HG03139 (cell line): Measurements from ENCODE around the gene RHOT2.
"Not testable (repeated sequence)": the region's sequence is repeated elsewhere in the genome, so short reads cannot be mapped to it uniquely, and the experiment has no call there.

Experiments used
- ATAC-seq: cut with Tn5 transposase; IDR thresholded peaks from one replicate; pipeline ENCODE4 v1.9.1; 2021; ENCODE audit not compliant: unreplicated experiment

Gene RHOT2

DNA sequence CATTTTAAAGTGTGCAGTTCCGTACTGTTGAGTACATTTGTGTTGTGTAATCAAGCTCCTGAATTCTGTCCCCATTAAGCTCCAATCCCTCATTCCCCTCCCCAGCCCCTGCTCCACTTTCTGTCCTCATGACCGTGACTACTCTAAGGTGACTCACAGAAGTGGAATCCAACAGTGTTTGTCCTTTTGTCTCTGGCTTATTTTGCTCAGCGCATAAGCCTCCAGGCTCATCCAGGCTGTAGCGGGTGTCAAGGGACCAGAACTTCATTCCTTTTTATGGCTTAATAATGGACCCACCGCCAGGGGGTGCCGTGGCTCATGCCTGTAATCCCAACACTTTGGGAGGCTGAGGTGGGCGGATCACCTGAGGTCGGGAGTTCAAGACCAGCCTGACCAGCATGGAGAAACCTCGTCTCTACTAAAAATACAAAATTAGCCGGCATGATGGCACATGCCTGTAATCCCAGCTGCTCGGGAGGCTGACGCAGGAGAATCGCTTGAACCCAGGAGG is 44.9 kb downstream of the RHOT2 start:
- ATAC-seq, result not testable (repeated sequence)

GRCh38 chr16:714079-714478 is 46.1 kb downstream of the RHOT2 start:
- no peak for ATAC-seq

GRCh38 chr16:714558-715476 is 46.9 kb downstream of the RHOT2 start, which contains the start of gene METRN:
METRN (plus strand) TSS chr16:715118; CDS start chr16:715290, 172 bp downstream.
- ATAC-seq, result peak; percentile 72

- ATAC-seq, result no peak
Observed at GRCh38 chr16:715477-716199, 47.7 kb downstream of the RHOT2 start.

- no peak for ATAC-seq
Observed at GRCh38 chr16:716200-716568, 48.3 kb downstream of the RHOT2 start.

DNA sequence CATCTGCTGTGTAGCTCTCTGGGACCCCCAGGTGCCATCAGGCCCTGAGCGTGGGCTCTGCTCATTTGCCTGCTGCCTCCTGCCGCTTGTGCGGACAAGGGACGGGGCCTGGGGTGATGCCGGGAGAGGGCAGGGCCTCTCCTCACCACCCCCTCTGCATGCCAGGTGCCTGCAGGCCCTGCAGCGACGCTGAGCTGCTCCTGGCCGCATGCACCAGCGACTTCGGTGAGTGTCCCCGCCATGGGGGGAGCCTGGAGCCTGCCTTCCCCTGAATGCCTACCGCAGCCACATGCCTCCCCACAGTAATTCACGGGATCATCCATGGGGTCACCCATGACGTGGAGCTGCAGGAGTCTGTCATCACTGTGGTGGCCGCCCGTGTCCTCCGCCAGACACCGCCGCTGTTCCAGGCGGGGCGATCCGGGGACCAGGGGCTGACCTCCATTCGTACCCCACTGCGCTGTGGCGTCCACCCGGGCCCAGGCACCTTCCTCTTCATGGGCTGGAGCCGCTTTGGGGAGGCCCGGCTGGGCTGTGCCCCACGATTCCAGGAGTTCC is 48.9 kb downstream of the RHOT2 start:
- ATAC-seq, result no peak

DNA sequence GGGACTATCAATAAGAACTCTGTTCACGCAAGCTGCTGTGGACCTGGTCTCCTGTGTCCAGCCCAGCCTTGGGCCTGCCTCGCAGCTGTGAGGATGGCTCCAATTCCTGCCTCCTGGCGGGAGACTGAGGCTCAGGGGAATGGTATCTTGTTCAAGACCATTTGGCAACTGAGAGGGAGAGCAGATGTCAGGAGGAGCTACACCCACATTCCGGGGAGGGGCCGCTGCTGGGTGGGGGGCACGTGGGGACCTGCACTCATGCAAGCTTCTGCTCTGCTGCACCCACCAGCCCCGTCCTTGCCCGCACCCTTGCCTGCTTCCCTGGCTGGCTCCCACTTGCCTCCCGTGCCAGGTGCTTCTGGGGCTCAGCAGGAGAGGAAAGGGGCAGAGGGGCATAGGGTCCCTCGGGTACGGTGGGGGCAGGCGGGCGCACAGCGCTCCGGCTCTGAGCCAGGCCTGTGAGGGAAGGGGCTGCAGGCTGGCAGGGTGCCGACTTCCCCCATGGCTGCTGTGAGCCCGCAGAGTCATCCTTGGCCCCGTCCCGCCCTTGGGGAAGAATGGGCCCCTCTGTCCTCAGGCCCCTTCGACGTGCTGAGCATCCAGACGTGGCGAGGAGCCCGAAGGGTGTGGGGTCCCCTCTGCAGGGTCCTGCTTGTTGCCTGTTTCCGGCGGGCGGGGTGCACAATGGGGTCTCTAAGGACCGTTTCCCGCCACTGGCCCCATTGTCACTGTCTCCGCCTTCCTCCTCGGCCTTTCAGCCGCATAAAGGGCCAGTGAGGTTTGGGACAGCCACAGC is 49.7 kb downstream of the RHOT2 start:
- ATAC-seq, result no peak

DNA sequence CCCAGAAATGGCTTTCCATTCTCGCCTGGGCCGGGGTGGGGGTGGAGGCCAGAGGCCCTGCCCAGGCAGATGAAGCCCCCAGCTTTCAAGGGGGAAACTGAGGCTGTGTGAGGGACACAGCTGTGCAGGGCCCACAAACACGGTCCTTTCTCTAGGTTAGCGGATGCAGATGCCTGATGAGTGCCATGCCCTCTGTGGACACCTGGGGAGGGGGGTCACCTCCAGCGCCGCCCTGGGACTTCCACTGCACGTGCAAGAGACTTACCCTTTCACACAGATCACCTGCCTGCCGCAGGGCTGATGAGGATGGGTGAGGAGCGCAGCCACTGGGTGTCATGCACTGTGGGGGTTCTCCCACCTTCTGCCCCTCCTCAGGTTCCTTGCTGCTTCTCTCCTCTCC is 50.5 kb downstream of the RHOT2 start:
- ATAC-seq, result no peak

DNA sequence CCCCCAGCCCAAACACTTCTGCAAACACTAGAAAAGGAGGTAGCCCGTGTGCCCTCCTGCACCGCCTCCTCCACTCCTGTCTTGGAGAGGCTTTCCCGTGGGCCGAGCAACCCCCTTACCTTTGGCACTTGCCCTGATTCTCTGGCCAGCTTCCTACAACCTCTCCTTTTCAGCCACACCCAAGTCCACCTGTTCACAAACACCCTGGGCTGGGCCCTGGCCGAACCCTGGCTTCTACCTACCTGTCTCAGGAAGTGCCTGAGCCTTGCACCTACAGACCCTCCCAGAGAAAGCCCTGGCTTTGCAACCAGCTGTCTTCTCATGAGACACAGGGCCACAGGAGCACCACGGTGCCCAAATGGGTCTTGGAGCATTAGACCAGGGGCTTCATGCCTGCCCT is 51.0 kb downstream of the RHOT2 start:
- ATAC-seq, result no peak

DNA sequence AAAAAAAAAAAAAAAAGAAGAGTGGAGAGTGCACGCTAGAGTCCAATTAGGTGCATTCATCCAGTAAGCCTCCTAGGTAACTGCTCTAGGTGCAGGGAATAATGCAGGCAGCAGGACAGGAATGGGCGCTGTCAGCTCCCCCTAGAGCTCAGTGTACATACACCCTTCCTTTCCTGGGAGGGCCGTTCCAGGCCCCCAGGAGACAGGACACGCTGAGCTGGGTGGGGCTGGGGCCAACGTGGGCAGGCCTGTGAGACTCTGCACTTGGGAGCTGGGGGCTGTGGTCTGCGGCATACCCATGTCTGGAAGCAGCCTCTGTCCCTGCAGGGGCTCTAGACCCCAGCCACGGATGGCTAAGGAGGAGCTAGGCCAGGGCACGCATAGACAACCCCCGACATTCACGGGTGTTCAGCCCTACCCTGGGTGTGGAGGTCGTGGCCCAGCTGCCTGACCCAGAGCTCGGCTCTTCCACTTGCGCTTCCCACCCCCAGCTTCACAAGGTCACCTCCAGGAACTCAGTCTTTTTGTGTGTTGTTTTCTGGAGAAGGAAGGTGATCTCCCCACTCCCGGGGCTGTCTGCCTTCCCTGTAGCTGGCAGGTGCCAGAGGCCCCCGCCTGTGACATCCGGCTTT is 52.0 kb downstream of the RHOT2 start:
- no peak for ATAC-seq

DNA sequence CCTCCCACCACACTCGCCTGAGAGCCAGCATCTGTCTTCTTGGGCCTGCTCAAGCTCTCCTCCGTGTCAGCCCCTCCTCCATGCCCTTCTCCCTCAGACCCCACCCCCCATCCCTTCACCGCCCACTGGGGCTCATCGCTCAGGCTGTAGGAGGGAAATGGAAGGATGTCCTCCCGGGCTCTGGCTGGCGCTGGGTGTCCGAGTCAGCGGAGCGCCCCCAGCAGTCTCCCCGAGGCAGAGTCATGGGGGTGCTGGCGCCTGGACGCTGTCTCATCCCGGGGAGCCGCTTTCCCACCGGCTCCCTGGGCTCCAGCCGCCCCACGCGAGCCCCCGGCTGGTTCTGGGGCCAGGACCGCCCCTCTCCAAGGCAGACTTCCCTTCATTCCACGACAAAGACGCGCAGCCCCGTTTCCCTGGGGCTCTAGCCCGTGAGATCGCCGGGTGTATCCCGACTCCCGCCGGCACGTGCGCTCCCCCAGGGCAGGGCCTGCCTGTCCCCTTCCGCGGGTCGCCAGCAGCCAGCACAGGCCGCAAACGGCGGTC is 52.6 kb downstream of the RHOT2 start:
- ATAC-seq, result peak; percentile 26

GRCh38 chr16:720990-721764 is 53.2 kb downstream of the RHOT2 start, which contains the start of gene ANTKMT:
ANTKMT (plus strand) TSS chr16:721146; CDS start chr16:721275, 129 bp downstream.
- peak; percentile 57 for ATAC-seq

DNA sequence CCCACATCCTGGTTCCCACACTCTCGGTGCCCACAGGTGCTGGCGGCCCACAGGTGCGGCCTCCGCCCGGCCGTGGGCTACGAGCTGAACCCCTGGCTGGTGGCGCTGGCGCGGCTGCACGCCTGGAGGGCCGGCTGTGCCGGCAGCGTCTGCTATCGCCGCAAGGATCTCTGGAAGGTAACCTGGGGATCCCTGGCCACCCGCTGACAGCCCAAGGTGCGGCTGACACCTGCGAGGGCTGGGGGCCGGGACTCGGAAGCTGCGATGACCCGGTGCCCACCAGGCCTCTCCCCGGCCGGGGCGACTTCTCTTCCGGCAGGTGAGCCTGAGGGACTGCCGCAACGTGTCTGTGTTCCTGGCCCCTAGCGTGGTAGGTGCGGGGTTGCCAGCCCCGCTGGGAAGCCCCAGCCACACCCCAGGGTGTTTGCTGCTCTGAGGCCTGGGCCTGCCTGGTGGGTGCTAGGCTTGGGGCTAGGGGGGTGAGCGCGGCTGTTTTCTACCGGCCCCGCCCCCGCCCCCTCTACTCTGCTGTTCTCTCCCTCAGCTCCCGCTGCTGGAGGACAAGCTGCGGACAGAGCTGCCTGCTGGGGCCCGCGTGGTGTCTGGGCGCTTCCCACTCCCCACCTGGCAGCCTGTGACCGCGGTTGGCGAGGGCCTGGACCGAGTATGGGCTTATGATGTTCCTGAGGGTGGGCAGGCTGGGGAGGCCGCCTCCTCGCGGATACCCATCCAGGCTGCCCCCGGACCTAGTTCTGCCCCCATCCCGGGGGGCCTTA is 54.0 kb downstream of the RHOT2 start:
- no peak for ATAC-seq

DNA sequence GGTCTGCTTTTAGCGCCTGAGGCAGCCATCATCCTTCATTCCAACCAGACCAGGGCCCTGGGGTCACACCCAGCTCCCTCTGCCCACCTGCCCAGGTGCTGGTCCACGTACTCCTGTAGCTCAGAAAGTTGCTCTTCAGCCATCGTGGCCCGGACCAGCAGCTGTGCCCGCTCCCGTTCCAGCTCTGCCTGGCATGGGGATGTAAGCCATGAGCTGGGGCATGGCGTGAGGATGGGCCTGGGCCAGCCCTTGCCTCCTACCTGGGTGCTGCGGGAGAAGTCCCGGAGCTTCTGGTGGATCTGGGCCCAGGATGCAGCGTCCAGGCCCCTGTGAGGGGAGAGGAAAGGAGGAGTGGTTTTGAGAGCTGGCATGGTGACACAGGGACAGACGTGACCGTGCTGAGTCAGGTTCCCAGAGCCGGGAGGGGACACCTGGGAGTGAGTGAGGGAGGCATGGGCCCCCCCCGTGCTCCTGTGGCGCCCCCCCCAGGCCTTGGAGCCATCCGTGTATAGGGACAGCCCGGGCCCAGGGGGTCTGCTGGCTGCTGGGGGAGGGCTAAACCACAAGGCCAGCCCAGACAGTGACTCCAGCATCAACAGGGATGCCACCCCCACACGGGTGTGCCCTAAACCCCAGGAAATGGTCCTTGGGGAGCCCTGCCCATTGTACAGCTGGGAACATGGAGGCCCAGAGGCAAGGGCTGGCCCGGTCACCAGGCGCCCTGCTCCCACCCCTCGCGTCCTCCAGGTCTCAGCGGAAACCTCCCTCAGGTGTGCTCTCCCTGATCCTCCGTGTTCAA is 55.1 kb downstream of the RHOT2 start:
- no peak for ATAC-seq

DNA sequence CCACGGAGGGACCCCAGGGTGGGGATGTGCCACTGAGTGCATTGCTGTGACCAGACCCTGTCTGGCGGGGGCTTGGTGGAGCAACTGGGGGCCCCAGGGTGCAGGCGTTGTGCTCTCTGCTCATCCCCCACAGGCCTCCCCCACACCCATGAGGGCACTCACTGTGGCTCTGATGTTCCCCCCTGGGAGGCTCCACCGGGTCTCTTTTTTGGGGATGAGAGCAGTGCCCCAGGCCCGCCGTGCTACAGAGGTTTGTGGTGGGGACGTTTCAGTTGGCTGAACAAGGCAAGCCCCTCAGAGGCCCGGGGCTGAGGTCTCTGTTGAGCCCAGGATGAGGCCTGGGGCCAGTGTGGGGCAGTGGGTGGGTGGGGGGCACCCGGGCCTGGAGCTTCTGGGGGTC is 55.8 kb downstream of the RHOT2 start:
- ATAC-seq, result no peak
